ENCODE data around the gene PRDM16. TPM values are rescaled to one million over a fixed set of nuclear protein-coding genes. Genes with fewer than 3 reads are reported as not detected.

Gene PRDM16
- polyA plus RNA-seq, 1 of the 3 experiments (the other 2 are of a cell fraction): not detected

DNA sequence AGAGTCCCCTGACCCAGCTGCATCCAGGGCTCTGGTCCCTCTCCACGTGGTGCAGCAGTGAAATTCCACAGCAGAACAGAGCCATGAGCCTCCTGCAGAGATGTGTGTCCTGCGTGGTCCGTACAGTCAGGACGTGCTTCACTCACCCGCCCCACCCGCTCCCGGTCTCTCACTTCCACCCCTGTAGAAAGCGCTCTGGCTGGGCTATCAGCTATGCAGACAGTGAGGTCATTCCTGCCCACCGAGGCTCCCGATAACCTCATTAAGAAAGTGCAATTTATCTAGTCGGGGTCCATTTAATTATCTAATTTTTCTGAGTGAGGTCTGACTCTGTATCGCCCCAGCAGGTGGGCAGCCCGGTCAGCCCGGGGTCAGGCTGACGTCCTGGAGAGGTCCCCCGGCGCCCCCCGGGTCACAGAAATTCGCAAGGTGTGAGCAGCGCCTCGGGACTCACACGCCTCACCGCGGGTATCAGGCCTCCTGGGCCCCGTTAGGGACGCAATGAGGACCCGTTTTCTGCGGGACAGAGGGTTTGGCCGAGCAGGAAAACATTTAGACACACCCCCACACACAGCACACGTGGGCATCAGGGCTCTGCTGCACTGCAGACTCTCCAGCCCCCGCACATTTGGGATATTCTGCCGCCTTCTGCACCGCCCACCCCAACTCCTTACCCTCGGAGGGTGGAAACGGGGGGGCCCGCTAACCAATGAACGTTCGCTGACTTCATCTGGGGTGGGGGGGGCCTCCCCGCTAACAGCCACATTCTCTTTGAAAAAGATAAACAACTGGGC lies 76.7 kb downstream of the PRDM16 start (continued):
- no peak for TF ChIP-seq TAF1 (IDR thresholded peaks at IDR 0.05; ENCODE audit: borderline replicate concordance, low read depth, low read length)

DNA sequence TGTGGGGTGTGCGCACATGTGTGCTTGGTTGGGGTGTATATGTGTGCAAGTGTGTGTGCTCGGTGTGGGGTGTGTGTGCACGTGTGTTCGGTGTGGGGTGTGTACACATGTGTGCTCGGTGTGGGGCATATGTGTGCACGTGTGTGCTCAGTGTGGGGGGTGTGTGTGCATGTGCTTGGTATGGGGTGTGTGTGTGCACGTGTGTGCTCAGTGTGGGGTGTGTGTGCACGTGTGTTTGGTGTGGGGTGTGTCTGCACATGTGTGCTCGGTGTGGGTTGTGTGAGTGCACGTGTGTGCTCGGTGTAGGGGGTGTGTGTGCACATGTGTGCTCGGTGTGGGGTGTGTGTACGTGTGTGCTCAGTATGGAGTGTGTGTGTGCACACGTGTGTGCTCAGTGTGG lies 77.5 kb downstream of the PRDM16 start:
- no peak overlapping the region for H3K27ac ChIP-seq (ENCODE audit: low read depth in 2 of 2, low read length in 1 of 2)
- no peaks in the 10 kb centered on the region for H3K9me2 ChIP-seq
- H2AFZ ChIP-seq (ENCODE audit: low read depth): no peak overlapping the region
- H3F3A ChIP-seq (replicated peaks; ENCODE audit: insufficient read depth): no peaks in the 10 kb centered on the region
- WGBS (ENCODE audit: low lambda C conversion rate): 42% methylated on average over 7 of the region's 14 CpGs
- no peak overlapping the region for H3K4me2 ChIP-seq
- ChIA-PET POLR2A (no interaction called here), CTCF (no interaction called here)
- H3K4me1 ChIP-seq (ENCODE audit: control insufficient read depth in 1 of 2, insufficient read depth in 2 of 2, low read depth in 1 of 2, low read length in 1 of 2): no peaks in the 10 kb centered on the region
- H3K27me3 ChIP-seq (ENCODE audit: insufficient read depth): peaks cover 10% of the 10 kb centered on the region; the same call in 1 of the 2 replicates
- no peaks in the 10 kb centered on the region for H4K20me1 ChIP-seq (ENCODE audit: insufficient read depth)
- DNase-seq: no peak
- no peaks in the 10 kb centered on the region for H3K9me3 ChIP-seq
- H3K36me3 ChIP-seq (replicated peaks in 1 of 2; ENCODE audit: control insufficient read depth in 1 of 2, insufficient read depth in 2 of 2, low read length in 1 of 2): no peaks in the 10 kb centered on the region
- TF ChIP-seq, protein P1, sequence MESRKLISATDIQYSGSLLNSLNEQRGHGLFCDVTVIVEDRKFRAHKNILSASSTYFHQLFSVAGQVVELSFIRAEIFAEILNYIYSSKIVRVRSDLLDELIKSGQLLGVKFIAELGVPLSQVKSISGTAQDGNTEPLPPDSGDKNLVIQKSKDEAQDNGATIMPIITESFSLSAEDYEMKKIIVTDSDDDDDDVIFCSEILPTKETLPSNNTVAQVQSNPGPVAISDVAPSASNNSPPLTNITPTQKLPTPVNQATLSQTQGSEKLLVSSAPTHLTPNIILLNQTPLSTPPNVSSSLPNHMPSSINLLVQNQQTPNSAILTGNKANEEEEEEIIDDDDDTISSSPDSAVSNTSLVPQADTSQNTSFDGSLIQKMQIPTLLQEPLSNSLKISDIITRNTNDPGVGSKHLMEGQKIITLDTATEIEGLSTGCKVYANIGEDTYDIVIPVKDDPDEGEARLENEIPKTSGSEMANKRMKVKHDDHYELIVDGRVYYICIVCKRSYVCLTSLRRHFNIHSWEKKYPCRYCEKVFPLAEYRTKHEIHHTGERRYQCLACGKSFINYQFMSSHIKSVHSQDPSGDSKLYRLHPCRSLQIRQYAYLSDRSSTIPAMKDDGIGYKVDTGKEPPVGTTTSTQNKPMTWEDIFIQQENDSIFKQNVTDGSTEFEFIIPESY (IDR thresholded peaks at IDR 0.05; ENCODE audit: borderline replicate concordance, low read depth): no peak
- TF ChIP-seq GABPA (IDR thresholded peaks at IDR 0.05; ENCODE audit: low read depth) (no peak), RCOR1 (IDR thresholded peaks at IDR 0.05; ENCODE audit: low read length) (no peak), EP300 (IDR thresholded peaks at IDR 0.05; ENCODE audit: borderline replicate concordance in 1 of 2, low read depth in 1 of 2, low read length in 1 of 2) (no peak), ELF1 (IDR thresholded peaks at IDR 0.05) (no peak), FOXM1 (IDR thresholded peaks at IDR 0.05; ENCODE audit: low read depth) (no peak), FOSL2 (IDR thresholded peaks at IDR 0.05; ENCODE audit: borderline replicate concordance, low read depth) (no peak), YY1 (IDR thresholded peaks at IDR 0.05; ENCODE audit: low read depth) (no peak), MXI1 (IDR thresholded peaks at IDR 0.05; ENCODE audit: low read depth, low read length) (no peak), NFIC (IDR thresholded peaks at IDR 0.05; ENCODE audit: borderline replicate concordance) (no peak), RFX5 (IDR thresholded peaks at IDR 0.05; ENCODE audit: low read length) (no peak), MEF2A (IDR thresholded peaks at IDR 0.05; ENCODE audit: borderline replicate concordance, low read depth) (no peak)
- TF ChIP-seq, protein P2, sequence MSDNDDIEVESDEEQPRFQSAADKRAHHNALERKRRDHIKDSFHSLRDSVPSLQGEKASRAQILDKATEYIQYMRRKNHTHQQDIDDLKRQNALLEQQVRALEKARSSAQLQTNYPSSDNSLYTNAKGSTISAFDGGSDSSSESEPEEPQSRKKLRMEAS (IDR thresholded peaks at IDR 0.05; ENCODE audit: low read depth): no peak
- no peak overlapping the region for H3K4me3 ChIP-seq (ENCODE audit: low read depth in 2 of 2, low read length in 1 of 2)
- no peaks in the 10 kb centered on the region for H3K79me2 ChIP-seq (ENCODE audit: insufficient read depth)
- no peak overlapping the region for H3K9ac ChIP-seq

DNA sequence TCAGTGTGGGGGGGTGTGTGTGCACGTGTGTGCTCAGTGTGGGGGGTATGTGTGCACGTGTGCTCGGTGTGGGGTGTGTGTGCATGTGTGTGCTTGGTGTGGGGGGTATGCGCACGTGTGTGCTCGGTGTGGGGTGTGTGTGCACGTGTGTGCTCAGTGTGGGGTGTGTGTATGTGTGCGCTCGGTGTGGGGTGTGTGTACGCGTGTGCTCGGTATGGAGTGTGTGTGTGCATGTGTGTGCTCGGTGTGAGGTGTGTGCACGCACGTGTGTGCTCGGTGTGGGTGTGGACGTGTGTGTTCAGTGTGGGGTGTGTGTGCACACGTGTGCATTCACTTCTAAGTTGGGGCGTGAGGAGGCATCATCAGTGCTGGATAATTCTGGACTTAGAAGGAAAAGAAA lies 77.9 kb downstream of the PRDM16 start:
- Histone ChIP-seq H3K9me2 (no peaks in the 10 kb centered on the region), H3K9ac (no peak overlapping the region), H3K4me3 (ENCODE audit: low read depth in 2 of 2, low read length in 1 of 2) (no peak overlapping the region), H4K20me1 (ENCODE audit: insufficient read depth) (no peaks in the 10 kb centered on the region), H3K4me2 (no peak overlapping the region), H2AFZ (ENCODE audit: low read depth) (no peak overlapping the region), H3K9me3 (no peaks in the 10 kb centered on the region), H3F3A (replicated peaks; ENCODE audit: insufficient read depth) (no peaks in the 10 kb centered on the region), H3K27me3 (ENCODE audit: insufficient read depth) (peaks cover 8% of the 10 kb centered on the region; the same call in 1 of the 2 replicates), H3K79me2 (ENCODE audit: insufficient read depth) (no peaks in the 10 kb centered on the region), H3K4me1 (ENCODE audit: control insufficient read depth in 1 of 2, insufficient read depth in 2 of 2, low read depth in 1 of 2, low read length in 1 of 2) (no peaks in the 10 kb centered on the region), H3K27ac (ENCODE audit: low read depth in 2 of 2, low read length in 1 of 2) (no peak overlapping the region), H3K36me3 (replicated peaks in 1 of 2; ENCODE audit: control insufficient read depth in 1 of 2, insufficient read depth in 2 of 2, low read length in 1 of 2) (no peaks in the 10 kb centered on the region)
- DNase-seq: no peak
- WGBS (ENCODE audit: low lambda C conversion rate): 64% methylated on average over 16 of the region's 19 CpGs
- CTCF ChIA-PET: no interaction called here
- POLR2A ChIA-PET: no interaction called here
- TF ChIP-seq FOXM1 (IDR thresholded peaks at IDR 0.05; ENCODE audit: low read depth) (no peak), MEF2A (IDR thresholded peaks at IDR 0.05; ENCODE audit: borderline replicate concordance, low read depth) (no peak), JUND (IDR thresholded peaks at IDR 0.05) (no peak), FOXJ3 (CRISPR knock-in tag; IDR thresholded peaks at IDR 0.05) (no peak), RXRA (IDR thresholded peaks at IDR 0.05; ENCODE audit: borderline replicate concordance, low read depth) (no peak), GABPA (IDR thresholded peaks at IDR 0.05; ENCODE audit: low read depth) (no peak), ELF1 (IDR thresholded peaks at IDR 0.05) (no peak)
- TF ChIP-seq, protein P3, sequence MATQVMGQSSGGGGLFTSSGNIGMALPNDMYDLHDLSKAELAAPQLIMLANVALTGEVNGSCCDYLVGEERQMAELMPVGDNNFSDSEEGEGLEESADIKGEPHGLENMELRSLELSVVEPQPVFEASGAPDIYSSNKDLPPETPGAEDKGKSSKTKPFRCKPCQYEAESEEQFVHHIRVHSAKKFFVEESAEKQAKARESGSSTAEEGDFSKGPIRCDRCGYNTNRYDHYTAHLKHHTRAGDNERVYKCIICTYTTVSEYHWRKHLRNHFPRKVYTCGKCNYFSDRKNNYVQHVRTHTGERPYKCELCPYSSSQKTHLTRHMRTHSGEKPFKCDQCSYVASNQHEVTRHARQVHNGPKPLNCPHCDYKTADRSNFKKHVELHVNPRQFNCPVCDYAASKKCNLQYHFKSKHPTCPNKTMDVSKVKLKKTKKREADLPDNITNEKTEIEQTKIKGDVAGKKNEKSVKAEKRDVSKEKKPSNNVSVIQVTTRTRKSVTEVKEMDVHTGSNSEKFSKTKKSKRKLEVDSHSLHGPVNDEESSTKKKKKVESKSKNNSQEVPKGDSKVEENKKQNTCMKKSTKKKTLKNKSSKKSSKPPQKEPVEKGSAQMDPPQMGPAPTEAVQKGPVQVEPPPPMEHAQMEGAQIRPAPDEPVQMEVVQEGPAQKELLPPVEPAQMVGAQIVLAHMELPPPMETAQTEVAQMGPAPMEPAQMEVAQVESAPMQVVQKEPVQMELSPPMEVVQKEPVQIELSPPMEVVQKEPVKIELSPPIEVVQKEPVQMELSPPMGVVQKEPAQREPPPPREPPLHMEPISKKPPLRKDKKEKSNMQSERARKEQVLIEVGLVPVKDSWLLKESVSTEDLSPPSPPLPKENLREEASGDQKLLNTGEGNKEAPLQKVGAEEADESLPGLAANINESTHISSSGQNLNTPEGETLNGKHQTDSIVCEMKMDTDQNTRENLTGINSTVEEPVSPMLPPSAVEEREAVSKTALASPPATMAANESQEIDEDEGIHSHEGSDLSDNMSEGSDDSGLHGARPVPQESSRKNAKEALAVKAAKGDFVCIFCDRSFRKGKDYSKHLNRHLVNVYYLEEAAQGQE (IDR thresholded peaks at IDR 0.05; ENCODE audit: low read depth, low read length): no peak
- TF ChIP-seq, protein P4, sequence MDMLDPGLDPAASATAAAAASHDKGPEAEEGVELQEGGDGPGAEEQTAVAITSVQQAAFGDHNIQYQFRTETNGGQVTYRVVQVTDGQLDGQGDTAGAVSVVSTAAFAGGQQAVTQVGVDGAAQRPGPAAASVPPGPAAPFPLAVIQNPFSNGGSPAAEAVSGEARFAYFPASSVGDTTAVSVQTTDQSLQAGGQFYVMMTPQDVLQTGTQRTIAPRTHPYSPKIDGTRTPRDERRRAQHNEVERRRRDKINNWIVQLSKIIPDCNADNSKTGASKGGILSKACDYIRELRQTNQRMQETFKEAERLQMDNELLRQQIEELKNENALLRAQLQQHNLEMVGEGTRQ (IDR thresholded peaks at IDR 0.05; ENCODE audit: borderline replicate concordance, low read depth, low read length): no peak

Data from SK-N-SH (cell line).